ENCODE results near the gene TCAP. TPM values are rescaled to one million over a fixed set of nuclear protein-coding genes. Genes with fewer than 3 reads are reported as not detected.
"Not testable (repeated sequence)": the region's sequence is repeated elsewhere in the genome, so short reads cannot be mapped to it uniquely, and the experiment has no call there.

Gene TCAP
- total RNA-seq, 1 donor from 2014 or later = 0.68 TPM

GRCh38 chr17:39684369-39685192 is 19.4 kb downstream of the TCAP start:
- DNase-seq = no peak

DNA sequence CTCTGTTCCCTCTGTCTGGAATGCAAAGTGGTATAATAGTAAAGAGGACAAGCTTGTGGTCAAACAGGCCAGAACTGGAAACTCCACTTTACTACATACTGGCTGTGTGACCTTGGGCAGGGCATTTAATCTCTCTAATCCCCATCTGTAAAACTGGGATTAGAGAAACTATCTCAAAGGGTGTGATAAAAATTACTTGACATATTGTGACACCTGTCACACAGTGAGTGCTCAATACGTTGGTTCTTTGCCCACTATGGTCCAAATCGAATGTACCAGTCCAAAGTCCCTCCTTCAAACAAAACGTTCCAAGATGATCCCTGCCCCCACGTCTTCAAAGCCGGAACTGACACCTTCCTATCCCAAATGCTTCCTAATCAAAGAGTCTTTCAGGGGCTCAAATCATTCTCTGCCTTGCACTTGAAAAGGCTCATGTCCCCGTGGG is 22.0 kb downstream of the TCAP start:
- no peak for DNase-seq

DNA sequence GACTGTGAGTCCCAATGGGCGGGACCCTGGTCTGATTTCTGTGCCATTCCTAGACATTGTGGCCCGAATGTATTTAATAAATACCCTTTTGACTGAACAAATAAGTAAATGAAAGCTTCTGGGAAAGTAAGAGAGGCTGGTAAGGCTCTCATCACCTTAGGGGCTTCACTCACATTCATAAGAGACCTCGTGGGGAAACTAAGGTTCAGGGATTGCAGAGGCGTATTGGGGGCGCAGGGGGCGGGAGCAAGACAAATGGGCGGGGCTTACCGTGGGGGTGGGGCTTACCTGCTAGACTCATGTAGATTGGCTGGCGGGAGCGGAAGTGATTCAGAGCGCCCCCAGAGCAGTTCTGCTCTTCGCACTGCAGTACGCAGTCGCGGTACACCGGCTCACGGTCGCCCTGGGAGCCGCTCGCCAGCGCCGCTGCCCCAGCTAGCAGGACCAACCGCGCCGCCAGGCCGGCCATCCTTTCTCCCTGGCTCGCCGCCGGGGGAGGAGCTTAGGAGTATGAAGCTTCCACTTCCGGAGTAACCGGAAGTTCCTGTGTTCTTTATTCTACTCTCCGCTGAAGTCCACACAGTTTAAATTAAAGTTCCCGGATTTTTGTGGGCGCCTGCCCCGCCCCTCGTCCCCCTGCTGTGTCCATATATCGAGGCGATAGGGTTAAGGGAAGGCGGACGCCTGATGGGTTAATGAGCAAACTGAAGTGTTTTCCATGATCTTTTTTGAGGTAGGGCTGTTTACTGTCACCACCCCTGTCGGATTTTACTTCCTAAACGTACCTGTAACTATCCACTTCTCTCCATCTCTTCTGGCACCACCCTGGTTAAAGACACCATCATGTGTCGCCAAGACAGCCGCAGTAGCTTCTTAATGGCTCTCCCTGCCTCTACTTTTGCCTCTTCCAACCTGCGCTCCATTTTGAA is 22.7 kb downstream of the TCAP start, which contains the start of gene PGAP3:
Gene PGAP3, minus strand, starts transcription at position 512 of the 929 bp plus-strand sequence. Its CDS starts 43 bp downstream, at position 469.
- peak; percentile 88 for DNase-seq

- no peak for DNase-seq
These were observed 23.3 kb downstream of the TCAP start for GRCh38 chr17:39688475-39688835.

DNA sequence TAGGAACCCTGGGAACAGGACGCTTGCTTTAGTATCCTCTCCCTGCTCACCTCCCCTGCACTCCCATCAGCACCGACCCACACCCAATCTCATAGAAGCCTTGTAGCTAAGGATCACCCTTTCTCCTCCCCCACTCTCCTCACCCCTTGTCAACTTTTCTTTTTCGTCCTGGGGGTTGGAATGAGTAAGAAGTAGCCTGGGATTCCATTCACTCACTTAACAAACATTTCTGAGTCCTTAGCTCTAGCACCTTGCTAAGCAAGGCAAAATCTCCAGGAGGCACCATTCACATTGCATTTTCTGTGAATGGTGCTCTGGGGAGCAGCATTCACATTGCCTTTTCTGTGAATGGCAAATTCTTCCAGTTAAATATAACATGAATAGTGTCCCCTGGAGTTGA is 23.8 kb downstream of the TCAP start:
- DNase-seq = no peak

GRCh38 chr17:39694593-39694992 is 29.4 kb downstream of the TCAP start:
- DNase-seq = no peak

GRCh38 chr17:39695089-39695474 is 29.9 kb downstream of the TCAP start:
- DNase-seq = no peak

GRCh38 chr17:39696731-39697130 is 31.6 kb downstream of the TCAP start:
- no peak for DNase-seq

DNA sequence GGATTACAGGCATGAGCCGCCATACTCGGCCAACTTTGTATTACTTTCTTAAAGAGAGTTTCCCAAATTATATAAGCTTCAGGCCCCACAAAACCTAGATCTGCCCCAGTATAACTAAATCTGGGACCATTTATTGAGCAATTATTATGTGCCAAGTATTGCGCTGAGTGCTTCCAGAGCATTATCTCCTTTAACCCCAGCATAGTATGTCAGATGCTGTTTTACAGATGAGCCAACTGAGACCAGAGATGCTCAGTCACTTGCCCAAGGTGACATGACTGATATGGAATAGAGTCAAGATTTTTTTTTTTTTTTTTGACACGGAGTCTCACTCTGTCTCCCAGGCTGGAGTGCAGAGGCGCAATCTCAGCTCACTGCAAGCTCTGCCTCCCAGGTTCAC is 32.8 kb downstream of the TCAP start:
- DNase-seq = no peak

DNA sequence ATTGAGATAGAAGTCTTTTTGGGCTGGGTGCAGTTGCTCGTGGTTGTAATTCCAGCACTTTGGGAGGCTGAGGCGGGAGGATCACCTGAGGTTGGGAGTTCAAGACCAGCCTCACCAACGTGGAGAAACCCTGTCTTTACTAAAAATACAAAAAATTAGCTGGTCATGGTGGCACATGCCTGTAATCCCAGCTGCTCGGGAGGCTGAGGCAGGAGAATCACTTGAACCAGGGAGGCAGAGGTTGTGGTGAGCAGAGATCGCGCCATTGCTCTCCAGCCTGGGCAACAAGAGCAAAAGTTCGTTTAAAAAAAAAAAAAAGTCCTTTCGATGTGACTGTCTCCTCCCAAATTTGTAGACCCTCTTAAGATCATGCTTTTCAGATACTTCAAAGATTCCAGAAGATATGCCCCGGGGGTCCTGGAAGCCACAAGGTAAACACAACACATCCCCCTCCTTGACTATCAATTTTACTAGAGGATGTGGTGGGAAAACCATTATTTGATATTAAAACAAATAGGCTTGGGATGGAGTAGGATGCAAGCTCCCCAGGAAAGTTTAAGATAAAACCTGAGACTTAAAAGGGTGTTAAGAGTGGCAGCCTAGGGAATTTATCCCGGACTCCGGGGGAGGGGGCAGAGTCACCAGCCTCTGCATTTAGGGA is 34.1 kb downstream of the TCAP start:
- not testable (repeated sequence) for DNase-seq

- peak; percentile 12 for DNase-seq
These were observed 34.6 kb downstream of the TCAP start, which contains the start of gene ERBB2 for GRCh38 chr17:39699818-39700147. Gene ERBB2 (plus strand): TSS chr17:39700064. CDS start chr17:39700239, 175 bp downstream.

GRCh38 chr17:39700148-39700987 is 35.2 kb downstream of the TCAP start:
- DNase-seq = no peak

- DNase-seq = no peak
These were observed 36.0 kb downstream of the TCAP start for GRCh38 chr17:39701012-39701783.

- no peak for DNase-seq
These were observed 36.8 kb downstream of the TCAP start for GRCh38 chr17:39701784-39702422.

DNA sequence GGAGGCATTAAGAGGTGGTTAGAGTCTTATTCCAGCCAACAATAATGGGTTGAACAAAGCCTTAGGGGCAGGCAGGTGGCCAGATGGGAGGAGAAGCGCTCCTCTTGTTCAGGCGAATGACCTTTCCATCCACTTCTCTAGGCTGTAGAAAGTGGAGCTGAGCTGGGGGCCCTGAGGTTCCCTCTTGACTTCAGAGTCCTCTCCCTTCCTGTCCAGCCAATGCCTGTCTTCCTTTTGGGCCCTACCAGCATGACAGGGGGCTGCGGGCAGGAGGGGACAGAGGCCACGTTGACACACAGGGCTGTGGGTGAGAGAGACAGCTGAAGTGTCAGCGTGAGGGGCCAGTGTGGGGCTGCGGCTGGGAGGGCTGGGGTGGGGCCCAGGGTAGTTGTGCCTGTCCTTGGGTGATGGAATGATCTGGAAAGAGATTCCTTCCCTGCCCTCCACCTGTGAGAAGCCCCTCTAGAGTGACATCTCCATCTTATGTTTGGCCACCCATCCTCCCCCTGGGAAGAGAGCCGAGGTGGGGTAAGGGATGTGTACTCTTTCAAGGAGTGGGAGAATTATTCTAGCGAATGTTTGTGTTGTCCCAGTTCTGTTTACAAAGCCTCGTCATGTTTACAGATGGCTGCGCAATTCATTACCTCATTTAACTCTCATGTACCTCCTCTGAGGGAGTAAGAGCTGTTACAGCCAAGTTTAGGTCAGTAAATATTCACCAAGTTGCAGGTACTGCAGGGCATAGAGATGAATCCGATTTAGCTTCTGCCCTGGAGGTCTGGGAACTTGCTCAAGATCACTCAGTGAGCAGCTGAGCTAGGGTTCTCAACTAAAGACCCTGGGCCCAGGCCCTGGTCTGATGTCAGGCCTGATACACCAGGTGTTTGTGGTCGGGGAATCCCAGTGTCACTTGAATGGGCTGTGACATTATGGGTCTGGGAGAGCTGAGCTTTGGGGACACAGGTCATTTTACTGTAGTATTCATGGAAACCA is 38.0 kb downstream of the TCAP start:
- no peak for DNase-seq

GRCh38 chr17:39703913-39704312 is 38.8 kb downstream of the TCAP start:
- no peak for DNase-seq

DNA sequence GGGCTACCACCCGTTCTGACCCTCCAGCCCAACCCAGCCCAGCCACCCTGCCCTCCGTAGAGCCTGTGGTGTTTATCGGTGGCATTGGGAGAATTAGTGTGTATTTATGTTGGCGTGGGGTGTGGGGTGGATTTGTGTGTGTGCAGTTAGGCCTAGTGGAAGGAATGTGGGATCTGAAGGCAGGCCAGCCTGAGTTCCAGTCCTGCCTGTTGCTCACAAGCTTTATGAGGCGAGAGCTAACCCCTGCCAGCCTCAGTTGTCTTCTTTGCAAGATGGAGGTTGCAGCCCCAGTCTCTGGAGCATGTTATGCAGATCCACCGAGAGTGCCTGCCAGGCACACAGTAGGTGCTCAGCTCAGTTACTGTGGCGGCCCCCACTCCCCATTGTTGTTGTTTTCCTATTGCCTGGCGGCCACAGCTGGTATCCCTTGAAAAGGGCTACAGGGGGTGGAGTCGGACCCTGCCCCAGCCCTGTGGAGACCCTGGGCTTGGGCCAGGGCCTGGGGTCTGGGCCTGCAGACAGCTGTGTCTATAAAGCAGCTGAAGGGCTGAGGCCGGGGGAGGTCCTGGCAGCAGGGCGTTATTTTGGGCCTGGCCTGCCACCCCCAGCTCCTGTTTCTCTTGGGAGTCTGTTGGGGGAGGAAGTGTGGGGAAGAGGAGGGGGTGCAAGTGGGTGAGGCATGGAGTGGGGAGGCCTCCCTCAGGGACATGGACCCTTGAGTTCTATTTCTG is 39.8 kb downstream of the TCAP start:
- no peak for DNase-seq

DNA sequence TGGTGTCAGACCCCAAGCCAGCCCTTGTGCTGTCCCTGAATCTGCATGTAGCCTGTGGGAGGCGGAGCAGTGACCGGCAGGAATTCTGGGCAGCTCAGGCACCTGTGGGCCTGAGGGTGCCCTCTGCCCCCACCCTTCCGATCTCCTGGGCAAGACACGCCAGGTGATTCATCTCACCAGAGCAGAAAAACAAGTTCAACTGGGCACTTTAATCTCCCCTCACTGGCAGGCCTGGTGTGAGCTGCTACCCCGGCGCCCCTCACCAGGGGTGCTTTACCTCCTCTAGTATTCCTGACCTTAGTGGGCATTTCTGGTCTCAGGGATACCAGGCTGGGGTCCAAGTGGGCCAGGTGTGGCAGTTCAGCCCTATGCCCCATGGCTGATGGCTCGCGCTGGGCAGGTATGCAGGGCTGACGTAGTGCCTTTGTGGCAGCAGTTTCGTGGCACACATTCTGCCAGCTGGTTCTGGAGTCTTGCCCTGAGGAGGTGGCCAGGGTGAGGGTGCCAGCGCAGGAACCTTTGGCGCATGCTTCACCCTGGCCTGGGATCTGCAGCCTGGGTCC is 40.7 kb downstream of the TCAP start:
- DNase-seq = no peak

Measured in dermis blood vessel endothelial cell (primary cell).